Activated CD4-positive, alpha-beta T cell treated with anti-CD3 and anti-CD28 coated beads for 36 hours (primary cell): ENCODE data around the gene GPRC5C. TPM values are rescaled to one million over a fixed set of nuclear protein-coding genes. Genes with fewer than 3 reads are reported as not detected.

Source experiments
- ATAC-seq: fragments of 200-7000 bp; cut with Tn5 transposase; one replicate; pipeline ENCODE4 v1.10.0; 2021; ENCODE audit warnings: mild to moderate bottlenecking, moderate library complexity
- CTCF ChIA-PET: fragments of 350-600 bp; sonication (Branson Sonifier 250); formaldehyde crosslinking; loops from one replicate; lab custom pipeline; 2021; ENCODE audit warnings: antibody characterized with exemption; lab: Charles Lee
- POLR2A ChIA-PET: fragments of 350-600 bp; sonication (Branson Sonifier 250); formaldehyde crosslinking; loops from one replicate; lab custom pipeline; 2021; ENCODE audit warnings: antibody characterized with exemption, inconsistent platforms; lab: Charles Lee
- DNase-seq: peaks from one replicate; pipeline ENCODE4 v3.0.0-alpha.2; 2020
- H3K27ac Mint-ChIP-seq: one replicate; pipeline ENCODE4 v1.8.0; 2021; ENCODE audit warnings: mixed read lengths
- H3K27me3 Mint-ChIP-seq: one replicate; pipeline ENCODE4 v1.8.0; 2021; ENCODE audit warnings: mixed read lengths
- H3K36me3 Mint-ChIP-seq: one replicate; pipeline ENCODE4 v1.8.0; 2021; ENCODE audit warnings: low read depth, mixed read lengths
- H3K4me1 Mint-ChIP-seq: one replicate; pipeline ENCODE4 v1.8.0; 2021; ENCODE audit warnings: mixed read lengths
- H3K4me3 Mint-ChIP-seq: one replicate; pipeline ENCODE4 v1.8.0; 2021; ENCODE audit warnings: mild to moderate bottlenecking, moderate library complexity, mixed read lengths
- H3K9me3 Mint-ChIP-seq: one replicate; pipeline ENCODE4 v1.8.0; 2021; ENCODE audit warnings: low read depth, mixed read lengths
- intact Hi-C, 2 experiments: fragments of 100-400 bp; cut with DNase I in 1 of 2; cut with micrococcal nuclease in 1 of 2; formaldehyde crosslinking; loops; one replicate each; pipeline versions ENCODE4 v1.14.2 to v1.15.1; 2022 to 2024; cut with DNase I, micrococcal nuclease
- total RNA-seq, 2 experiments: library from RNA; stranded (reverse); gene quantifications; one replicate each; pipeline ENCODE4 v1.2.3, GENCODE V29; 2021

Gene GPRC5C
- total RNA-seq, 2 experiments from 2014 or later: 0.97 to 1.3 TPM

- intact Hi-C loops: no loop called here
- DNase-seq (no peak), ATAC-seq (no peak)
- Mint-ChIP-seq H3K4me3 (no peak overlapping the region), H3K9me3 (no peaks in the 10 kb centered on the region), H3K4me1 (peaks cover 12% of the 10 kb centered on the region), H3K36me3 (no peaks in the 10 kb centered on the region), H3K27ac (no peak overlapping the region), H3K27me3 (peaks cover 27% of the 10 kb centered on the region)
- CTCF ChIA-PET: no interaction called here
- POLR2A ChIA-PET: no interaction called here
These were observed 5.3 kb upstream of the GPRC5C start for GRCh38 chr17:74426551-74427047.

- DNase-seq (no peak), ATAC-seq (no peak)
- H3K27ac Mint-ChIP-seq: no peak overlapping the region
- H3K27me3 Mint-ChIP-seq: peaks cover 32% of the 10 kb centered on the region
- H3K9me3 Mint-ChIP-seq: no peaks in the 10 kb centered on the region
- H3K4me1 Mint-ChIP-seq: peaks cover 15% of the 10 kb centered on the region
- ChIA-PET POLR2A (no interaction called here), CTCF (no interaction called here)
- intact Hi-C loops: no loop called here
- H3K36me3 Mint-ChIP-seq: no peaks in the 10 kb centered on the region
- no peak overlapping the region for H3K4me3 Mint-ChIP-seq
These were observed 4.7 kb upstream of the GPRC5C start for GRCh38 chr17:74427048-74427762.

- intact Hi-C loops: no loop called here
- ChIA-PET CTCF (no interaction called here), POLR2A (no interaction called here)
- ATAC-seq (no peak), DNase-seq (no peak)
- peaks cover 15% of the 10 kb centered on the region for H3K4me1 Mint-ChIP-seq
- no peak overlapping the region for H3K27ac Mint-ChIP-seq
- peaks cover 32% of the 10 kb centered on the region for H3K27me3 Mint-ChIP-seq
- no peaks in the 10 kb centered on the region for H3K36me3 Mint-ChIP-seq
- H3K4me3 Mint-ChIP-seq: no peak overlapping the region
- H3K9me3 Mint-ChIP-seq: no peaks in the 10 kb centered on the region
These were observed 4.1 kb upstream of the GPRC5C start for GRCh38 chr17:74427763-74428153.

GRCh38 chr17:74429604-74430384 lies 2.1 kb upstream of the GPRC5C start:
- no peak for ATAC-seq
- intact Hi-C loops: no loop called here
- POLR2A ChIA-PET: interaction anchor here (0.7 kb wide), 1 partner anchor 901 kb away, joined by 3 read pairs; no protein-coding TSS in a partner anchor
- Mint-ChIP-seq H3K9me3 (no peaks in the 10 kb centered on the region), H3K36me3 (no peaks in the 10 kb centered on the region), H3K4me3 (no peak overlapping the region), H3K27me3 (peaks cover 40% of the 10 kb centered on the region), H3K27ac (no peak overlapping the region), H3K4me1 (peaks cover 15% of the 10 kb centered on the region)
- peak; percentile 15 for DNase-seq
- CTCF ChIA-PET: no interaction called here

GRCh38 chr17:74430385-74430705 lies 1.5 kb upstream of the GPRC5C start:
- CTCF ChIA-PET: interaction anchor here (0.7 kb wide), 1 partner anchor 132 kb away, joined by 3 read pairs; no protein-coding TSS in a partner anchor
- POLR2A ChIA-PET: interaction anchor here (0.7 kb wide), 1 partner anchor 902 kb away, joined by 3 read pairs; no protein-coding TSS in a partner anchor
- intact Hi-C loops: no loop called here
- no peaks in the 10 kb centered on the region for H3K9me3 Mint-ChIP-seq
- ATAC-seq (peak; percentile 5), DNase-seq (no peak)
- H3K27me3 Mint-ChIP-seq: peaks cover 40% of the 10 kb centered on the region
- peaks cover 15% of the 10 kb centered on the region for H3K4me1 Mint-ChIP-seq
- no peaks in the 10 kb centered on the region for H3K36me3 Mint-ChIP-seq
- no peak overlapping the region for H3K27ac Mint-ChIP-seq
- no peak overlapping the region for H3K4me3 Mint-ChIP-seq

GRCh38 chr17:74430706-74431567 lies 951 bp upstream of the GPRC5C start:
- ATAC-seq (peak; percentile 45), DNase-seq (peak; percentile 58)
- CTCF ChIA-PET: interaction anchor here (0.7 kb wide), 1 partner anchor 133 kb away, joined by 3 read pairs; no protein-coding TSS in a partner anchor
- peaks cover 40% of the 10 kb centered on the region for H3K27me3 Mint-ChIP-seq
- POLR2A ChIA-PET: interaction anchor here (0.7 kb wide), 1 partner anchor 902 kb away, joined by 3 read pairs; no protein-coding TSS in a partner anchor
- no peak overlapping the region for H3K27ac Mint-ChIP-seq
- H3K4me1 Mint-ChIP-seq: peaks cover 15% of the 10 kb centered on the region
- intact Hi-C loops: no loop called here
- H3K9me3 Mint-ChIP-seq: no peaks in the 10 kb centered on the region
- H3K36me3 Mint-ChIP-seq: no peaks in the 10 kb centered on the region
- peak overlapping the region; percentile 53 for H3K4me3 Mint-ChIP-seq

GRCh38 chr17:74432424-74432690 lies 469 bp downstream of the GPRC5C start:
- intact Hi-C loops: loop anchor here in 1 of 2 experiments (1.0 kb wide), 1 partner anchor 22 kb away; no protein-coding TSS in a partner anchor
- ATAC-seq: no peak
- Mint-ChIP-seq H3K36me3 (no peaks in the 10 kb centered on the region), H3K27ac (no peak overlapping the region), H3K27me3 (peaks cover 47% of the 10 kb centered on the region), H3K4me1 (peaks cover 15% of the 10 kb centered on the region), H3K4me3 (peak overlapping the region; percentile 6), H3K9me3 (peaks cover 2% of the 10 kb centered on the region)
- POLR2A ChIA-PET: no interaction called here
- CTCF ChIA-PET: no interaction called here
- no peak for DNase-seq

- Mint-ChIP-seq H3K4me3 (peak overlapping the region; percentile 6), H3K36me3 (no peaks in the 10 kb centered on the region), H3K4me1 (peaks cover 15% of the 10 kb centered on the region), H3K27ac (no peak overlapping the region), H3K27me3 (peaks cover 46% of the 10 kb centered on the region), H3K9me3 (peaks cover 2% of the 10 kb centered on the region)
- DNase-seq (no peak), ATAC-seq (no peak)
- ChIA-PET POLR2A (no interaction called here), CTCF (no interaction called here)
- intact Hi-C loops: loop anchor here in 1 of 2 experiments (1.0 kb wide), 1 partner anchor 21 kb away; no protein-coding TSS in a partner anchor
These were observed 991 bp downstream of the GPRC5C start for GRCh38 chr17:74432766-74433391.

- ChIA-PET POLR2A (no interaction called here), CTCF (interaction anchor here (1.4 kb wide), 1 partner anchor 20 kb away, joined by 3 read pairs; no protein-coding TSS in a partner anchor)
- intact Hi-C loops: no loop called here
- Mint-ChIP-seq H3K4me3 (no peak overlapping the region), H3K4me1 (peaks cover 15% of the 10 kb centered on the region), H3K27ac (no peak overlapping the region), H3K9me3 (peaks cover 3% of the 10 kb centered on the region), H3K36me3 (no peaks in the 10 kb centered on the region), H3K27me3 (peaks cover 42% of the 10 kb centered on the region)
- no peak for ATAC-seq
- DNase-seq: no peak
These were observed 1.7 kb downstream of the GPRC5C start for GRCh38 chr17:74433421-74434121.

GRCh38 chr17:74435775-74436359 lies 4.0 kb downstream of the GPRC5C start:
- no peak for DNase-seq
- Mint-ChIP-seq H3K27ac (no peak overlapping the region), H3K9me3 (peaks cover 10% of the 10 kb centered on the region), H3K27me3 (peaks cover 28% of the 10 kb centered on the region), H3K36me3 (no peaks in the 10 kb centered on the region), H3K4me3 (no peak overlapping the region), H3K4me1 (peaks cover 8% of the 10 kb centered on the region)
- CTCF ChIA-PET: interaction anchor here (0.6 to 1.9 kb wide), 6 partner anchors 12 to 165 kb away, joined by 3 to 4 read pairs (median 4); no protein-coding TSS in a partner anchor
- intact Hi-C loops: no loop called here
- POLR2A ChIA-PET: no interaction called here
- no peak for ATAC-seq
